Daoy (cell line): ENCODE data around the gene PLIN4. TPM values are rescaled to one million over a fixed set of nuclear protein-coding genes. Genes with fewer than 3 reads are reported as not detected.

Experiments
- DNase-seq: peaks from one replicate; pipeline ENCODE4 v3.0.0-alpha.2; 2015; ENCODE audit warnings: low read depth
- total RNA-seq: library from RNA; depleted of rRNA; stranded (reverse); fragments of >200 nt; shearing (Covaris generic); gene quantifications from 2 replicates; pipeline ENCODE4 v1.2.3, GENCODE V29; 2014; rRNA removed

PLIN4 gene
- total RNA-seq, 1 experiment from 2014 or later, result 0.69 TPM

GRCh38 chr19:4455719-4456475 is 62.4 kb downstream of the PLIN4 start:
- peak; percentile 41 for DNase-seq

GRCh38 chr19:4454747-4455718 is 63.3 kb downstream of the PLIN4 start:
- DNase-seq, result peak; percentile 14

- DNase-seq, result no peak
Measured at GRCh38 chr19:4453232-4454179, 64.8 kb downstream of the PLIN4 start.

- DNase-seq, result peak; percentile 9
Measured at GRCh38 chr19:4452230-4452990, 65.9 kb downstream of the PLIN4 start.

Other genes with a start within 250 kb of the PLIN4 start
- not detected in 2 replicates for gene SHD, start 239.2 kb downstream of the PLIN4 start, total RNA-seq
- gene TMIGD2, start 216.1 kb downstream of the PLIN4 start, total RNA-seq, result not detected in 2 replicates
- gene FSD1, start 213.9 kb downstream of the PLIN4 start, total RNA-seq, result 28.3 and 47.4 TPM in 2 replicates
- gene STAP2, start 179.7 kb downstream of the PLIN4 start, total RNA-seq, result 28.9 and 35.7 TPM in 2 replicates
- gene MPND, start 174.9 kb downstream of the PLIN4 start, total RNA-seq, result 0.95 and 2.5 TPM in 2 replicates
- 44.3 and 52.8 TPM in 2 replicates for gene SH3GL1, start 117.9 kb downstream of the PLIN4 start, total RNA-seq
- 39.7 and 55.8 TPM in 2 replicates for gene CHAF1A, start 115.8 kb downstream of the PLIN4 start, total RNA-seq
- 57.9 and 72.7 TPM in 2 replicates for gene UBXN6, start 60.7 kb downstream of the PLIN4 start, total RNA-seq
- 57.4 and 79.1 TPM in 2 replicates for gene HDGFL2, start 46.2 kb downstream of the PLIN4 start, total RNA-seq
- 0.15 and 1.3 TPM in 2 replicates for gene PLIN5, start 16.7 kb upstream of the PLIN4 start, total RNA-seq
- 0.03 and 0.69 TPM in 2 replicates for gene LRG1, start 21.6 kb upstream of the PLIN4 start, total RNA-seq
- 2.3 and 3.2 TPM in 2 replicates for gene SEMA6B, start 41.2 kb upstream of the PLIN4 start, total RNA-seq
- gene TNFAIP8L1, start 121.0 kb upstream of the PLIN4 start, total RNA-seq, result 6.5 and 6.8 TPM in 2 replicates
- gene MYDGF, start 151.9 kb upstream of the PLIN4 start, total RNA-seq, result 154 and 171 TPM in 2 replicates
- gene DPP9, start 205.4 kb upstream of the PLIN4 start, total RNA-seq, result 77.1 and 109 TPM in 2 replicates